Neutrophil (primary cell): ENCODE results near the gene NBPF12.
"Not testable (repeated sequence)": the region's sequence is repeated elsewhere in the genome, so short reads cannot be mapped to it uniquely, and the experiment has no call there.

Experiments used
- H3K27ac ChIP-seq: fragments of 200-600 bp; sonication (generic); 2 replicates; pipeline ENCODE4 v1.5.1; 2016; ENCODE audit warnings: mild to moderate bottlenecking, moderate library complexity
- H3K27me3 ChIP-seq: fragments of 200-600 bp; sonication (generic); 2 replicates; pipeline ENCODE4 v1.6.0; 2016; ENCODE audit warnings: mild to moderate bottlenecking
- H3K36me3 ChIP-seq: fragments of 200-600 bp; sonication (generic); 2 replicates; pipeline ENCODE4 v1.5.1; 2017
- H3K4me1 ChIP-seq, 2 experiments: fragments of 200-600 bp in 1 of 2; sonication (generic) in 1 of 2; 1 replicate in 1 of 2; 2 replicates in 1 of 2; pipeline versions ENCODE4 v1.5.1 to v1.6.1; 2013 to 2016; ENCODE audit warnings: low read depth in 1 of 2, low read length in 1 of 2, mild to moderate bottlenecking in 1 of 2, moderate library complexity in 1 of 2; ENCODE audit not compliant: control insufficient read depth in 1 of 2, insufficient read depth in 1 of 2
- H3K4me3 ChIP-seq, 2 experiments: fragments of 200-600 bp in 1 of 2; sonication (generic) in 1 of 2; 1 replicate in 1 of 2; 2 replicates in 1 of 2; pipeline ENCODE4 v1.5.1; 2013 to 2016; ENCODE audit warnings: low read depth in 1 of 2, low read length in 1 of 2, mild to moderate bottlenecking in 1 of 2, moderate library complexity in 1 of 2
- H3K9me3 ChIP-seq: fragments of 200-600 bp; sonication (generic); 2 replicates; pipeline ENCODE4 v1.5.1; 2016

NBPF12 gene

DNA sequence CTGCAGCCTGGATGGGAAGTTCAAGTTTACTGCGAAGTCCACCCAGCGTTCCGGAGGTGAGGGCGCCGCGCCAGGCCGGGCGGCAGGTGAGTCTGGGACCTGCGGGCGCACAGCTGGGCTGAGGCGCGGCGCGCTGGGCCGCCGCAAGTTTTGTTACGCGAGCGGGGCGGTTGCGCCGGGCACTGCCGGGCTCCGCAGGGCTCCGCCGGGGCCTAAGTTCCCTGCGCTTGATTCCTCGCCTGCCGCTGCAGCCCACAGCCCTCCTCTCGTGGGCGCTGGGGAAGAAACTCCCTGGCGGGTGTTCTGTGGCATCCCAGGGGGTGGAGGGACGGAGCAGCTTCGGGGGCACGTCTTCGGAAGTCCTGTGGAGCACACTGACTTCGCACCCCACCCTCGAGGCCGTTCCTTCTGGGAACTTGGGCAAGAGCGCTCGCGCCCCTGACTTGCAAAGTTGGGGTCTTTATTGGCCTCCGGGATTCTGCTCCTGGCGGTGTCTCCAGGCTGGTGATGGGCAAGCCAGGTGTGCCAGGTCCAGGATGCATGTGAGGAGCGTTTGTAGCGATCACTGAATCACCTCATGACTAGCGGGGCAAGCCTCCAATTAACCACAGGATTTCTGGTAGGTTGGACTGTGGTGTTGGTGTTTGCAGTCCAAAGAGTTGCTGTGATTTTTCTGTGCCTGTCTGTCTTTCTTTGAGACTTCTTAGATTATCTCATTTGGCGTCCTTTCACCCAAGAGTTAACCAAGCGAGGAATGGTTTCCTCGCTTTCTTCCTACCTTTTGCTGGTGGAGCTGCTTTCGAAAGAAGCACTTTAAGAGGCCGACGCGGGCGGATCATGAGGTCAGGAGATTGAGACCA, 1.0 kb downstream of the NBPF12 start:
- H3K4me1 ChIP-seq, H3K27me3 ChIP-seq, H3K36me3 ChIP-seq, H3K9me3 ChIP-seq: not testable (repeated sequence)
- Histone ChIP-seq H3K4me3 (peak overlapping the region; percentile 74 to 83), H3K27ac (peak overlapping the region; percentile 82)

DNA sequence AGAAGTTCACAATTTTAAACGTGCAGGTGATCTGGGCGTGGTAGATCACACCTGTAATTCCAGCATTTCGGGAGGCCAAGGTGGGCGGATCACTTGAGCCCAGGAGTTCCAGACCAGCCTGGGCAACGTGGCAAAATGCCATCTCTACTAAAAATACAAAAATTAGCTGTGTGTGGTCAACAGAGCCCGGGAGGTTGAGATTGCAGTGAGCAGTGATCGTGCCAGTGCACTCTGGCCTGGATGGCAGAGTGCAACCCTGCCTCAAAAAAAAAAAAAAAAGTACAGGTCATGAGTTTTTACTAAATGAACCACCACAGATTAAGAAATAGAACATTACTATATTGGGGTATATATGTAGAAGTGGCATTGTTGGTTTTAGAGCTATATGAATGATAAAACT, 2.2 kb downstream of the NBPF12 start:
- H3K4me1 ChIP-seq, H3K9me3 ChIP-seq, H3K27ac ChIP-seq, H3K36me3 ChIP-seq, H3K4me3 ChIP-seq, H3K27me3 ChIP-seq: not testable (repeated sequence)

DNA sequence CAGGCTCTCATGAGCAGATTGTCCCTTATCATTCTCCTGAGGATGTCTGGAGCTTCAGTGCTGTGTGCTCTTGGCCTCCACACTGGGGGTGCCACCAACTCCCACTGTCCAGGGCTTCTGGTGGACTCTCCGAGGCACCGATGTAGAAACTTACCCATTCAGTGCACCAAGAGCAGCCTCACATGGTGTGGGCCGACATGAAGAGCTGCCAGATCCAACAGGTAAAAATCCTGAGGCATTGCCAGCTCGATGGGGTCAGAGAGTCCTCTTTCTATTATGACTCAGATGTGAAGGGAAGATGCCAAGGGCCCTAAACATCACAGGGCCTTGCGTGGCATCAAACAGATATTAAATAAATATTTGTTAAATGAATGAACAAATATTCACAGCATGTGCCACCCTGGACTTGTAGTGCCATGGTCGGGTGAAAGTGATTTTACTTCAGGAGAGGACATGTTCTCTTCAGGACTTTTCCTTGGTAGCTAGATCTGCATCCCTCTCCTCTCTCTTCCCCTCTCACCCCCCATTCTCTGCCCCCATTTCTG, 5.3 kb downstream of the NBPF12 start:
- H3K27me3 ChIP-seq, H3K36me3 ChIP-seq, H3K9me3 ChIP-seq, H3K4me1 ChIP-seq, H3K4me3 ChIP-seq, H3K27ac ChIP-seq: not testable (repeated sequence)

DNA sequence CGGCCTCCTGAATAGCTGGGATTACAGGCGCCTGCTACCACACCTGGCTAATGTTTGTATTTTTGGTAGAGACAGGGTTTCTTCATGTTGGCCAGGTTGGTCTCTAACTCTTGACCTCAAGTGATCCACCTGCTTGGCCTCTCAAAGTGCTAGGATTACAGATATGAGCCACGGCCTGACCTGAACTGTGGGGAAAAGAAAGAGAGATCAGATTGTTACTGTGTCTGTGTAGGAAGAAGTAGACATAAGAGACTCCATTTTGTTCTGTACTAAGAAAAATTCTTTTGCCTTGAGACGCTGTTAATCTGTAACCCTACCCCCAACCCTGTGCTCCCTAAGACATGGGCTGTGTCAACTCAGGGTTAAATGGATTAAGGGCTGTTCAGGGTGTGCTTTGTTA, 10.0 kb downstream of the NBPF12 start:
- not testable (repeated sequence) for H3K4me1 ChIP-seq, H3K4me3 ChIP-seq, H3K27ac ChIP-seq, H3K27me3 ChIP-seq, H3K9me3 ChIP-seq
- peaks cover 12% of the 10 kb centered on the region for H3K36me3 ChIP-seq

DNA sequence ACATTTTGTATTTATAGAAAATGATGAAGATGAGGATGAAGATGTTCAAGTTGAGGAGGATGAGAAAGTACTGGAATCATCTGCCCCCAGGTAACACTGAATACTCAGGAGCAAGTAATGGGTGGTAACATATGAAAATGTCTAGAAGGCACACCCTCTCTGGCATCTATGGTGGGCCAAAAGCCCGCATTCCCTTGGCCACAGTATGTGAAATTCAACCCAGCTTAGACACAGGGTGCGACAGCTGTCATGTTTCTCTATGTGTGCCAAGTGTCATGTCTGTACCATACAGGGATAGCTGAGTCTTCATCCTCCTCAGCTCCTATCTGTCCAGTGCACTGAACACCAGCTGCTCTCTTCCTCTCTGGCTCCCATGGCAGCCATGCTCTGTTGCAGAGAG, 26.2 kb downstream of the NBPF12 start:
- H3K27ac ChIP-seq, H3K27me3 ChIP-seq, H3K4me1 ChIP-seq, H3K4me3 ChIP-seq, H3K9me3 ChIP-seq: not testable (repeated sequence)
- H3K36me3 ChIP-seq = peaks cover 30% of the 10 kb centered on the region

DNA sequence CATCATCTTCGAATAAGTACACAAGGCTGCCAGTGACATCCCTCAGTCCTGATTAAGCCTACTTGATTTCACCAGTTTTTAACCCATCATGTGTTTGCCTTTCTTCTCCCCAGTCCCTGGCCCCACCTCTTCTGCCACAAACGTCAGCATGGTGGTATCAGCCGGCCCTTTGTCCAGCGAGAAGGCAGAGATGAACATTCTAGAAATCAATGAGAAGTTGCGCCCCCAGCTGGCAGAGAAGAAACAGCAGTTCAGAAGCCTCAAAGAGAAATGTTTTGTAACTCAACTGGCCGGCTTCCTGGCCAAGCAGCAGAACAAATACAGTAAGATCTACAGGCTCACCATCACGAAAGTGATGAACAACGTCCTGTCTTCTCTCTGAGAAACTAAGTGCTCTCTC, 28.2 kb downstream of the NBPF12 start:
- not testable (repeated sequence) for H3K27me3 ChIP-seq, H3K4me3 ChIP-seq, H3K9me3 ChIP-seq, H3K27ac ChIP-seq, H3K4me1 ChIP-seq
- peaks cover 36% of the 10 kb centered on the region for H3K36me3 ChIP-seq

DNA sequence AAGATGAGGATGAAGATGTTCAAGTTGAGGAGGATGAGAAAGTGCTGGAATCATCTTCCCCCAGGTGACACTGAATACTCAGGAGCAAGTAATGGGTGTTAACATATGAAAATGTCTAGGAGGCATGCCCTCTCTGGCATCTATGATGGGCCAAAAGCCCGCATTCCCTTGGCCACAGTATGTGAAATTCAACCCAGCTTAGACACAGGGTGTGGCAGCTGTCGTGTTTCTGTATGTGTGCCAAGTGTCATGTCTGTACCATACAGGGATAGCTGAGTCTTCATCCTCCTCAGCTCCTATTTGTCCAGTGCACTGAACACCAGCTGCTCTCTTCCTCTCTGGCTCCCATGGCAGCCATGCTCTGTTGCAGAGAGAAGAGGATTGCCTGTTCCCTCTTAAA, 32.5 kb downstream of the NBPF12 start:
- H3K27ac ChIP-seq, H3K4me1 ChIP-seq, H3K9me3 ChIP-seq, H3K4me3 ChIP-seq, H3K27me3 ChIP-seq: not testable (repeated sequence)
- H3K36me3 ChIP-seq = peaks cover 28% of the 10 kb centered on the region

DNA sequence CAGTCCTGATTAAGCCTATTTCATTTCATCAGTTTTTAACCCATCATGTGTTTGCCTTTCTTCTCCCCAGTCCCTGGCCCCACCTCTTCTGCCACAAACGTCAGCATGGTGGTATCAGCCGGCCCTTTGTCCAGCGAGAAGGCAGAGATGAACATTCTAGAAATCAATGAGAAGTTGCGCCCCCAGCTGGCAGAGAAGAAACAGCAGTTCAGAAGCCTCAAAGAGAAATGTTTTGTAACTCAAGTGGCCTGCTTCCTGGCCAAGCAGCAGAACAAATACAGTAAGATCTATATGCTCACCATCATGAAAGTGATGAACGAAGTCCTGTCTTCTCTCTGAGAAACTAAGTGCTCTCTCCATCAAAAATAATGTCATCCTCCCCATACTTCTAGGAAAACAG, 34.6 kb downstream of the NBPF12 start:
- H3K27me3 ChIP-seq, H3K4me3 ChIP-seq, H3K27ac ChIP-seq, H3K4me1 ChIP-seq, H3K9me3 ChIP-seq: not testable (repeated sequence)
- H3K36me3 ChIP-seq = peaks cover 18% of the 10 kb centered on the region

DNA sequence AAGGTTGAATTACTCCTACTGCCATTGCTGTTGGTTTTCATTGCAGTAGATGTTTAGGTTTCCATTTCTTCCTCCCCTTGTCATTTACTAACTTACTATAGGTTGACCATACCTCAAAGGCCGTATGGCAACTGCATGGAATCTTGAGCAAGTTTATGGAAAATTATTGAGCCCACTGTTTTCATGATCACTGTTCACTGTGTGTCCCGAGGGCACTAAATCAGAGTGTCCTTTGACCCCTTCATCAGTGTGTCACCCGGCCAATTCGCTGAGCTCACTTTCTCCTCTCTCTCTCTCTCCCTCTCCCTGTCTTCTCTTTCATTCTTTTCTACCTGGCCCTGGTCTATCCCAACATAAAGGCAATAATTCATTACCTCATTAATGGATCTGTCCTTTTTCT, 47.7 kb downstream of the NBPF12 start:
- H3K4me3 ChIP-seq, H3K4me1 ChIP-seq: not testable (repeated sequence)

DNA sequence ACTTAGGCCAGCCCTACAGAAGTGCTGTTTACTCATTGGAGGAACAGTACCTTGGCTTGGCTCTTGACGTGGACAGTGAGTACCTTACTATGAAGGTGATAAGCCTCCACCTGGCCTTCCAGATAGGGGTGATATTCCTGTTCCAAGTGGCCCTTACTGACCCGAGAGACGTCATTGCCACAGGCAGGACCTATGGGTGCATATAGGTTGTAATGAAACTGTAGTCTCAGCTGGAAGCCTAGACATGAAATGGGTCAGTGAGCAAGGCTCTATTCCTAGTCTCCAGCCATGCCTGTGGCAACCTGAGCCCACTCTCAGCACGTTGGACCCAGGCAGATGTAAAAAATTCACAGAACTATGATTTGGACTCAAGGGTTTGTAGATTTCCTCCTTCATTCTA, 48.3 kb downstream of the NBPF12 start:
- not testable (repeated sequence) for H3K27ac ChIP-seq, H3K9me3 ChIP-seq, H3K4me1 ChIP-seq, H3K4me3 ChIP-seq, H3K27me3 ChIP-seq
- H3K36me3 ChIP-seq = peaks cover 22% of the 10 kb centered on the region

More for the DNA sequence above, 47.7 kb downstream of the NBPF12 start:
- H3K36me3 ChIP-seq = peaks cover 19% of the 10 kb centered on the region
- H3K27me3 ChIP-seq, H3K27ac ChIP-seq, H3K9me3 ChIP-seq: not testable (repeated sequence)

DNA sequence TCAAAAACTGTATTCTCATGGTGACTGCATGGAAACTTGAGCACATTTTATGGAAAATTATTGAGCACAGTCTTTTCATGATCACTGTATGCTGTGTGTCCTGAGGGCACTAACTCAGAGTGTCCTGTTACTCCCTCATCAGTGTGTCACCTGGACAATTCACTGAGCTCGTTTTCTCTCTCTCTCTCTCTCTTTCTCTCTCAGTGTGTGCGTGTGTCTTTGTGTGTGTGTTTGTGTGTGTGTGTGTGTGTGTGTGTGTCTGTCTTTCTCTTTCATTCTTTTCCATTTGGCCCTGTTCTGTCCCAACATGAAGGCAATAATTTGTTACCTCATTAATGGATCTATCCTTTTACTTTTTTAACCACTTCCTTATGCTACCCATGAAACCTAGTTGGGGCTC, 49.4 kb downstream of the NBPF12 start:
- H3K9me3 ChIP-seq, H3K27me3 ChIP-seq: not testable (repeated sequence)

DNA sequence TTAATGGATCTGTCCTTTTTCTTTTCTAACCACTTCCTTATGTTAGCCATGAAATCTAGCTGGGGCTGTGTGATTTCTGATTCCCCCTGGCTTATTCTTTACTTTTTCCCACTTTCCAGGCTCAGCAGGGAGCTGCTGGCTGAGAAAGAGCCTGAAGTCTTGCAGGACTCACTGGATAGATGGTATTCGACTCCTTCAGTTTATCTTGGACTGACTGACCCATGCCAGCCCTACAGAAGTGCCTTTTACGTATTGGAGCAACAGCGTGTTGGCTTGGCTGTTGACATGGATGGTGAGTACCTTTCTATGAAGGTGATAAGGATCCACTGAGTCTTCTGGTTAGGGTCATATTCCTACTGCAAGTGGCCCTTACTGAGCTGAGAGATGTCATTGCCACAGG, 51.3 kb downstream of the NBPF12 start:
- H3K27me3 ChIP-seq, H3K4me3 ChIP-seq, H3K27ac ChIP-seq, H3K9me3 ChIP-seq, H3K4me1 ChIP-seq: not testable (repeated sequence)
- peaks cover 15% of the 10 kb centered on the region for H3K36me3 ChIP-seq

More for the DNA sequence above, 49.4 kb downstream of the NBPF12 start:
- H3K36me3 ChIP-seq = peaks cover 20% of the 10 kb centered on the region
- not testable (repeated sequence) for H3K4me3 ChIP-seq, H3K4me1 ChIP-seq, H3K27ac ChIP-seq

DNA sequence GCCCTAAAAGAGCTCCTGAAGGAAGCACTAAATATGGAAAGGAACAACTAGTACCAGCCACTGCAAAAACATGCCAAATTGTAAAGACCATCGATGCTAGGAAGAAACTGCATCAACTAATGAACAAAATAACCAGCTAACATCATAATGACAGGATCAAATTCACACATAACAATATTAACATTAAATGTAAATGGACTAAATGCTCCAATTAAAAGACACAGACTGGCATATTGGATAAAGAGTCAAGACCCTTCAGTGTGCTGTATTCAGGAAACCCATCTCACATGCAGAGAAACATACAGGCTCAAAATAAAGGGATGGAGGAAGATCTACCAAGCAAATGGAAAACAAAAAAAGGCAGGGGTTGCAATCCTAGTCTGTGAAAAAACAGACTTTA, 70.4 kb downstream of the NBPF12 start:
- not testable (repeated sequence) for H3K27ac ChIP-seq, H3K4me1 ChIP-seq, H3K9me3 ChIP-seq, H3K36me3 ChIP-seq, H3K27me3 ChIP-seq, H3K4me3 ChIP-seq

DNA sequence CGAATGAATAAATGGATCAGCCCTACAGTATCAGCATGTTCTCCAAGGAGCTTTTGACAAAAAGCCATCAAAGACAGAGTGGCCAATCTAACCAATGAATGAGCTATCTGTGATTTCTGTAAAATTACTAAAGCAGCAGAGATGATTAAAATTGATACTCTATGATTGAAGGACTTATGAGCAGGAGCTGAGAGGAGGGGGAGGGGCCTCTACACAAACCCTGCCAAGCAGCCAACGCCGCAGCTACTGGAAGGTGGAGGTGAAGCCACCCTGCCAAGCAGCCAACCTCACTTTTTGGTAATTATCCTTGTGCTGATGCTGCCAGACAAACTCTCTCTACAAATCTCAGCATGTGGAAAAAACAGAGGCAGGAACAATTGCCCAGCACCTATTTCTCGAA, 88.9 kb downstream of the NBPF12 start:
- not testable (repeated sequence) for H3K27ac ChIP-seq, H3K4me3 ChIP-seq, H3K27me3 ChIP-seq, H3K9me3 ChIP-seq, H3K36me3 ChIP-seq, H3K4me1 ChIP-seq
